GM12878 (cell line): ENCODE data around the gene AFF1. TPM values are rescaled to one million over a fixed set of nuclear protein-coding genes. Genes with fewer than 3 reads are reported as not detected.

Experiments
- ATAC-seq: fragments of 200-7000 bp; cut with Tn5 transposase; 3 replicates; pipeline ENCODE4 v1.9.1; 2020; ENCODE audit warnings: mild to moderate bottlenecking, moderate library complexity
- BruUV-seq: library from RNA; stranded (reverse); fragments of 400-500 nt; replicated peaks from 2 replicates; lab custom pipeline; 2021; lab: Mats Ljungman, UMichigan
- CTCF ChIA-PET: fragments of 300-600 bp; sonication (Branson Sonifier 250); formaldehyde crosslinking; extraction: SDS; loops from one replicate; lab custom pipeline; 2021; ENCODE audit warnings: inconsistent platforms; lab: Yijun Ruan, JAX
- POLR2A ChIA-PET: fragments of 350-600 bp; formaldehyde crosslinking; extraction: SDS; loops from one replicate; lab custom pipeline; 2021; ENCODE audit warnings: inconsistent platforms; lab: Charles Lee
- RAD21 ChIA-PET: fragments of 300-600 bp; sonication (Branson Sonifier 250); formaldehyde crosslinking; loops from one replicate; lab custom pipeline; 2023; ENCODE audit warnings: antibody characterized with exemption; ENCODE audit not compliant: unreplicated experiment; lab: Charles Lee
- SMC1A ChIA-PET: fragments of 300-600 bp; sonication (Branson Sonifier 250); formaldehyde crosslinking; loops from one replicate; lab custom pipeline; 2023; ENCODE audit not compliant: unreplicated experiment, uncharacterized antibody; lab: Charles Lee
- DNase-seq: peaks from one replicate; pipeline ENCODE4 v3.0.0-alpha.2; 2011; ENCODE audit warnings: low read depth, low spot score
- FAIRE-seq: peaks from 3 replicates; lab custom pipeline; 2011; peaks lifted over from hg19 to GRCh38; lab: Jason Lieb, UNC
- H2AFZ ChIP-seq: 2 replicates; pipeline ENCODE4 v1.6.0; 2011; ENCODE audit warnings: low read depth, low read length, control low read depth; ENCODE audit not compliant: control insufficient read depth
- H3K27ac ChIP-seq: 2 replicates; pipeline ENCODE4 v1.5.1; 2011; ENCODE audit warnings: control low read depth; ENCODE audit not compliant: control insufficient read depth, insufficient read depth
- H3K27me3 ChIP-seq, 2 experiments: replicated peaks in 1 of 2; 2 replicates each; pipeline versions ENCODE4 v1.6.0 to v1.6.1; 2011; ENCODE audit warnings: low read length in 1 of 2; ENCODE audit not compliant: control insufficient read depth in 2 of 2, insufficient read depth in 2 of 2
- H3K36me3 ChIP-seq, 2 experiments: 2 replicates each; pipeline ENCODE4 v1.5.1; 2011; ENCODE audit warnings: low read length in 1 of 2; ENCODE audit not compliant: control insufficient read depth in 2 of 2, insufficient read depth in 2 of 2
- H3K4me1 ChIP-seq: 2 replicates; pipeline ENCODE4 v1.6.1; 2011; ENCODE audit warnings: mild to moderate bottlenecking, low read length, moderate library complexity, mixed read lengths; ENCODE audit not compliant: control insufficient read depth, insufficient read depth
- H3K4me2 ChIP-seq: 2 replicates; pipeline ENCODE4 v1.6.0; 2011; ENCODE audit warnings: control low read depth; ENCODE audit not compliant: control insufficient read depth, insufficient read depth
- H3K4me3 ChIP-seq: fragments of 200-600 bp; sonication (generic); 2 replicates; pipeline ENCODE4 v1.5.1; 2016
- H3K79me2 ChIP-seq: 2 replicates; pipeline ENCODE4 v1.6.0; 2011; ENCODE audit warnings: low read length; ENCODE audit not compliant: control insufficient read depth, insufficient read depth
- H3K9ac ChIP-seq: 2 replicates; pipeline ENCODE4 v1.8.0; 2011; ENCODE audit warnings: low read length, control low read depth, mixed read lengths; ENCODE audit not compliant: control insufficient read depth, insufficient read depth
- H3K9me3 ChIP-seq: replicated peaks from 3 replicates; pipeline ENCODE4 v1.5.1; 2011; ENCODE audit warnings: mild to moderate bottlenecking, low read length; ENCODE audit not compliant: control insufficient read depth, insufficient read depth
- H4K20me1 ChIP-seq: 2 replicates; pipeline ENCODE4 v1.6.0; 2011; ENCODE audit not compliant: control insufficient read depth, insufficient read depth
- CHD2 ChIP-seq: IDR thresholded peaks from 2 replicates; pipeline ENCODE4 v1.6.1; 2011; ENCODE audit warnings: low read depth, low read length, improper control_type of control experiment, borderline replicate concordance
- IRF4 ChIP-seq: IDR thresholded peaks from 2 replicates; pipeline ENCODE4 v1.6.1; 2011; ENCODE audit warnings: low read depth, low read length
- MEF2A ChIP-seq: IDR thresholded peaks from 2 replicates; pipeline ENCODE4 v1.6.1; 2011; ENCODE audit warnings: low read depth, mild to moderate bottlenecking, low read length, moderate library complexity; ENCODE audit not compliant: insufficient read depth
- NFYB ChIP-seq: IDR thresholded peaks from 2 replicates; pipeline ENCODE4 v1.6.1; 2011; ENCODE audit warnings: low read depth, mild to moderate bottlenecking, low read length, improper control_type of control experiment, moderate library complexity; ENCODE audit not compliant: insufficient read depth
- RAD21 ChIP-seq: IDR thresholded peaks from 2 replicates; pipeline ENCODE4 v1.6.1; 2011; ENCODE audit warnings: mild to moderate bottlenecking, low read depth, low read length, moderate library complexity; ENCODE audit not compliant: insufficient read depth
- TARDBP ChIP-seq: IDR thresholded peaks from 2 replicates; pipeline ENCODE4 v1.6.1; 2016; ENCODE audit warnings: borderline replicate concordance
- TCF3 ChIP-seq: IDR thresholded peaks from 2 replicates; pipeline ENCODE4 v1.6.1; 2012; ENCODE audit warnings: low read depth, mild to moderate bottlenecking, low read length, borderline replicate concordance; ENCODE audit not compliant: insufficient read depth
- WGBS: methylation state at CpG from one replicate; pipeline ENCODE4 v1.1.6; 2016; ENCODE audit warnings: low lambda C conversion rate; ENCODE audit not compliant: insufficient replicate concordance, insufficient coverage; ENCODE audit errors: missing lambda C conversion rate; 5-methylcytosine and 5-hydroxymethylcytosine counted together
- in situ Hi-C: fragments of 300-500 bp; cut with MboI; formaldehyde crosslinking; loops from 9 replicates; pipeline ENCODE4 v1.14.3; 2018; ENCODE audit warnings: mixed read lengths
- intact Hi-C: fragments of 100-400 bp; cut with micrococcal nuclease; formaldehyde crosslinking; loops from one replicate; pipeline ENCODE4 v1.14.2; 2022; ENCODE audit not compliant: unreplicated experiment
- polyA plus RNA-seq, 11 experiments: library from polyadenylated mRNA; depleted of rRNA in 4 of 11; unstranded in 6 of 11; stranded (reverse) in 5 of 11; fragments of >200 nt; fragmentation: Nextera tagmentation in 4 of 11; fragmentation: Illumina TruSeq in 1 of 11; extraction: Ambion mirVana in 4 of 11; extraction: Trizol in 1 of 11; gene quantifications; 1 replicate in 1 of 11; 2 replicates in 10 of 11; pipeline versions ENCODE4 v1.2.1 to v1.2.3, GENCODE V29; 2011 to 2016; ENCODE audit warnings: inconsistent platforms in 2 of 11, missing spikeins in 2 of 11, low read depth in 1 of 11
- total RNA-seq, 4 experiments: library from RNA; depleted of rRNA in 3 of 4; stranded (reverse); fragments of >200 nt in 3 of 4; fragmentation: Illumina TruSeq in 1 of 4; extraction: Trizol in 1 of 4; gene quantifications; 2 replicates each; pipeline versions ENCODE4 v1.2.1 to v1.2.3, GENCODE V29; 2013 to 2021
- TF ChIP-seq, protein P1 (sequence below): fragments of 450-650 bp; formaldehyde crosslinking; IDR thresholded peaks from 2 replicates; pipeline ENCODE4 v1.5.0; 2022; ENCODE audit warnings: mild to moderate bottlenecking, missing genetic modification characterization
- TF ChIP-seq, protein P2 (sequence below): fragments of 450-650 bp; conservative IDR thresholded peaks from 2 replicates; pipeline ENCODE4 v1.6.1; 2017; ENCODE audit warnings: mild to moderate bottlenecking, moderate library complexity
- TF ChIP-seq, protein P3 (sequence below), 3 experiments: IDR thresholded peaks in 2 of 3; conservative IDR thresholded peaks in 1 of 3; 2 replicates each; pipeline ENCODE4 v1.5.1; 2011; ENCODE audit warnings: low read depth in 3 of 3, low read length in 3 of 3, mild to moderate bottlenecking in 3 of 3, control low read depth in 2 of 3, moderate library complexity in 2 of 3, inconsistent platforms in 1 of 3, mixed read lengths in 1 of 3; ENCODE audit not compliant: control insufficient read depth in 2 of 3, insufficient read depth in 1 of 3; ENCODE audit errors: extremely low read depth in 1 of 3

The AFF1 gene
- total and polyA plus RNA-seq, 10 of the 15 experiments (the other 5 are each of a cell fraction or from before 2014, with no cell fraction given): 3.5 to 56.1 (median 21.5) TPM

DNA sequence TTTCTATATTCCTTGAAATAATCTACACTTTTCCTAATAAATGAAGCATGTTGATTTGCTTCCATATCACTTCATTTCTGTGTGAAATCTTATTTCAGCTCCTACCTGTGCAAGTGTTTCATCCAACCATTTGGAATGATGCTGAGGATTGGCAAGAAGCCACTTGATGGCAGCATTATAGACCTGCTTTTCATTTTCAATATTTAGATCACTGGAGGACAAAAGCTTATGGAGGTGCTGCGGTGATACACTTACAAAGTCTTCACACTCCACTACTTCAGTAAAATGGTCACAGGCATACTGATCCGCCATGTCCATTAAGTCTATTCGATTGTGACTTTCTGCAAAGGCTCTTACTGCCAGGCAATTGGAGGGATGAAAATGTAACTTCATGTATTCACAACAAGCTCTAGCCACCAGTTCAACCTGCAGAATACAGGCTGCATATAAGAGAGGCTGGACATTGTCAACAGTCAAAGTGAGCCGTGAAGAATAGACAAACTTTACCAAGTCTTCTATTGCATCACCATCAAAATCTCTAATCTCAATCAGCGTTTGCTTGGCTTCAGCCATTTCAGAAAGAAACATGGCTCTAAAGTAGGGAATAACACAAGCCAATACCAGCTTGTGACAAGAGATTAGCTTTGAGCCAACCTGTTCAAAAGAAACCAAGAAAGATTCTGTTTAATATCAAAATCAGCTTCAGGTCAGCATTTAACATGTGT lies 250.5 kb downstream of the AFF1 start:
- CTCF ChIA-PET: interaction anchor here (0.6 to 3.2 kb wide), 6 partner anchors 14 to 90 kb away, joined by 3 to 13 read pairs (median 4); no protein-coding TSS in a partner anchor
- POLR2A ChIA-PET: no interaction called here
- SMC1A ChIA-PET: interaction anchor here (1.0 to 1.1 kb wide), 2 partner anchors 9 to 12 kb away, joined by 3 read pairs; no protein-coding TSS in a partner anchor

More for the DNA sequence above, 250.5 kb downstream of the AFF1 start:
- no peaks in the 10 kb centered on the region for H3K27me3 ChIP-seq
- no peaks in the 10 kb centered on the region for H4K20me1 ChIP-seq
- intact Hi-C loops (no loop called here), in situ Hi-C loops (no loop called here)
- DNase-seq: no peak
- FAIRE-seq: no peak
- no peaks in the 10 kb centered on the region for H3K79me2 ChIP-seq
- H3K27ac ChIP-seq: no peak overlapping the region
- RAD21 ChIA-PET: interaction anchor here (1.4 kb wide), 1 partner anchor 263 kb away, joined by 4 read pairs; no protein-coding TSS in a partner anchor
- H3K4me2 ChIP-seq: no peak overlapping the region
- no peaks in the 10 kb centered on the region for H3K9me3 ChIP-seq
- no peak overlapping the region for H3K9ac ChIP-seq
- no peaks in the 10 kb centered on the region for H3K36me3 ChIP-seq
- no peaks in the 10 kb centered on the region for H3K4me1 ChIP-seq
- no peak overlapping the region for H3K4me3 ChIP-seq
- no peak overlapping the region for H2AFZ ChIP-seq
- no peak for ATAC-seq
- no peak for TF ChIP-seq CHD2
- TF ChIP-seq, protein P1, sequence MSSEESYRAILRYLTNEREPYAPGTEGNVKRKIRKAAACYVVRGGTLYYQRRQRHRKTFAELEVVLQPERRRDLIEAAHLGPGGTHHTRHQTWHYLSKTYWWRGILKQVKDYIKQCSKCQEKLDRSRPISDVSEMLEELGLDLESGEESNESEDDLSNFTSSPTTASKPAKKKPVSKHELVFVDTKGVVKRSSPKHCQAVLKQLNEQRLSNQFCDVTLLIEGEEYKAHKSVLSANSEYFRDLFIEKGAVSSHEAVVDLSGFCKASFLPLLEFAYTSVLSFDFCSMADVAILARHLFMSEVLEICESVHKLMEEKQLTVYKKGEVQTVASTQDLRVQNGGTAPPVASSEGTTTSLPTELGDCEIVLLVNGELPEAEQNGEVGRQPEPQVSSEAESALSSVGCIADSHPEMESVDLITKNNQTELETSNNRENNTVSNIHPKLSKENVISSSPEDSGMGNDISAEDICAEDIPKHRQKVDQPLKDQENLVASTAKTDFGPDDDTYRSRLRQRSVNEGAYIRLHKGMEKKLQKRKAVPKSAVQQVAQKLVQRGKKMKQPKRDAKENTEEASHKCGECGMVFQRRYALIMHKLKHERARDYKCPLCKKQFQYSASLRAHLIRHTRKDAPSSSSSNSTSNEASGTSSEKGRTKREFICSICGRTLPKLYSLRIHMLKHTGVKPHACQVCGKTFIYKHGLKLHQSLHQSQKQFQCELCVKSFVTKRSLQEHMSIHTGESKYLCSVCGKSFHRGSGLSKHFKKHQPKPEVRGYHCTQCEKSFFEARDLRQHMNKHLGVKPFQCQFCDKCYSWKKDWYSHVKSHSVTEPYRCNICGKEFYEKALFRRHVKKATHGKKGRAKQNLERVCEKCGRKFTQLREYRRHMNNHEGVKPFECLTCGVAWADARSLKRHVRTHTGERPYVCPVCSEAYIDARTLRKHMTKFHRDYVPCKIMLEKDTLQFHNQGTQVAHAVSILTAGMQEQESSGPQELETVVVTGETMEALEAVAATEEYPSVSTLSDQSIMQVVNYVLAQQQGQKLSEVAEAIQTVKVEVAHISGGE (CRISPR knock-in tag): no peak
- no peak for TF ChIP-seq IRF4
- TF ChIP-seq NFYB: no peak
- TF ChIP-seq TCF3: no peak
- TF ChIP-seq RAD21: no peak
- TF ChIP-seq, protein P2, sequence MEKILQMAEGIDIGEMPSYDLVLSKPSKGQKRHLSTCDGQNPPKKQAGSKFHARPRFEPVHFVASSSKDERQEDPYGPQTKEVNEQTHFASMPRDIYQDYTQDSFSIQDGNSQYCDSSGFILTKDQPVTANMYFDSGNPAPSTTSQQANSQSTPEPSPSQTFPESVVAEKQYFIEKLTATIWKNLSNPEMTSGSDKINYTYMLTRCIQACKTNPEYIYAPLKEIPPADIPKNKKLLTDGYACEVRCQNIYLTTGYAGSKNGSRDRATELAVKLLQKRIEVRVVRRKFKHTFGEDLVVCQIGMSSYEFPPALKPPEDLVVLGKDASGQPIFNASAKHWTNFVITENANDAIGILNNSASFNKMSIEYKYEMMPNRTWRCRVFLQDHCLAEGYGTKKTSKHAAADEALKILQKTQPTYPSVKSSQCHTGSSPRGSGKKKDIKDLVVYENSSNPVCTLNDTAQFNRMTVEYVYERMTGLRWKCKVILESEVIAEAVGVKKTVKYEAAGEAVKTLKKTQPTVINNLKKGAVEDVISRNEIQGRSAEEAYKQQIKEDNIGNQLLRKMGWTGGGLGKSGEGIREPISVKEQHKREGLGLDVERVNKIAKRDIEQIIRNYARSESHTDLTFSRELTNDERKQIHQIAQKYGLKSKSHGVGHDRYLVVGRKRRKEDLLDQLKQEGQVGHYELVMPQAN: no peak
- TF ChIP-seq MEF2A: no peak
- no peak for TF ChIP-seq TARDBP
- TF ChIP-seq, protein P3, sequence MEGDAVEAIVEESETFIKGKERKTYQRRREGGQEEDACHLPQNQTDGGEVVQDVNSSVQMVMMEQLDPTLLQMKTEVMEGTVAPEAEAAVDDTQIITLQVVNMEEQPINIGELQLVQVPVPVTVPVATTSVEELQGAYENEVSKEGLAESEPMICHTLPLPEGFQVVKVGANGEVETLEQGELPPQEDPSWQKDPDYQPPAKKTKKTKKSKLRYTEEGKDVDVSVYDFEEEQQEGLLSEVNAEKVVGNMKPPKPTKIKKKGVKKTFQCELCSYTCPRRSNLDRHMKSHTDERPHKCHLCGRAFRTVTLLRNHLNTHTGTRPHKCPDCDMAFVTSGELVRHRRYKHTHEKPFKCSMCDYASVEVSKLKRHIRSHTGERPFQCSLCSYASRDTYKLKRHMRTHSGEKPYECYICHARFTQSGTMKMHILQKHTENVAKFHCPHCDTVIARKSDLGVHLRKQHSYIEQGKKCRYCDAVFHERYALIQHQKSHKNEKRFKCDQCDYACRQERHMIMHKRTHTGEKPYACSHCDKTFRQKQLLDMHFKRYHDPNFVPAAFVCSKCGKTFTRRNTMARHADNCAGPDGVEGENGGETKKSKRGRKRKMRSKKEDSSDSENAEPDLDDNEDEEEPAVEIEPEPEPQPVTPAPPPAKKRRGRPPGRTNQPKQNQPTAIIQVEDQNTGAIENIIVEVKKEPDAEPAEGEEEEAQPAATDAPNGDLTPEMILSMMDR (IDR thresholded peaks at IDR 0.05 in 2 of 3, conservative IDR thresholded peaks at IDR 0.05 in 1 of 3; ENCODE audit: control insufficient read depth in 2 of 3, extremely low read depth in 1 of 3, insufficient read depth in 1 of 3, low read depth in 3 of 3, low read length in 3 of 3): no peak
- BruUV-seq: no TSS peak
- whole genome bisulfite sequencing: 95% methylated on average over 5 of the region's 5 CpGs
